HG02798 (cell line): ENCODE results near the gene PARD3B.

ENCODE experiments used
- ATAC-seq: cut with Tn5 transposase; IDR thresholded peaks from one replicate; pipeline ENCODE4 v1.9.1; 2021; ENCODE audit warnings: mild to moderate bottlenecking; ENCODE audit not compliant: unreplicated experiment, poor library complexity

The PARD3B gene

GRCh38 chr2:205078762-205079161 is 533.5 kb downstream of the PARD3B start:
- no peak for ATAC-seq

- no peak for ATAC-seq
Observed at GRCh38 chr2:205079173-205079572, 533.9 kb downstream of the PARD3B start.

GRCh38 chr2:205086662-205087061 is 541.4 kb downstream of the PARD3B start:
- ATAC-seq: no peak

- ATAC-seq: no peak
Observed at GRCh38 chr2:205087862-205088261, 542.6 kb downstream of the PARD3B start.

- no peak for ATAC-seq
Observed at GRCh38 chr2:205089958-205090357, 544.7 kb downstream of the PARD3B start.

GRCh38 chr2:205091411-205091810 is 546.1 kb downstream of the PARD3B start:
- ATAC-seq: no peak

GRCh38 chr2:205094031-205094430 is 548.8 kb downstream of the PARD3B start:
- ATAC-seq: no peak

- ATAC-seq: no peak
Observed at GRCh38 chr2:205103699-205104098, 558.4 kb downstream of the PARD3B start.

- ATAC-seq: no peak
Observed at GRCh38 chr2:205107810-205108209, 562.5 kb downstream of the PARD3B start.

- ATAC-seq: no peak
Observed at GRCh38 chr2:205115511-205115910, 570.2 kb downstream of the PARD3B start.

- ATAC-seq: no peak
Observed at GRCh38 chr2:205117125-205117524, 571.9 kb downstream of the PARD3B start.

- ATAC-seq: no peak
Observed at GRCh38 chr2:205119136-205119535, 573.9 kb downstream of the PARD3B start.

- ATAC-seq: no peak
Observed at GRCh38 chr2:205128726-205129125, 583.5 kb downstream of the PARD3B start.

- no peak for ATAC-seq
Observed at GRCh38 chr2:205129531-205129930, 584.3 kb downstream of the PARD3B start.

- no peak for ATAC-seq
Observed at GRCh38 chr2:205130111-205130829, 585.0 kb downstream of the PARD3B start.

- ATAC-seq: no peak
Observed at GRCh38 chr2:205133544-205133943, 588.3 kb downstream of the PARD3B start.

GRCh38 chr2:205138735-205139134 is 593.5 kb downstream of the PARD3B start:
- no peak for ATAC-seq

- no peak for ATAC-seq
Observed at GRCh38 chr2:205139822-205140463, 594.7 kb downstream of the PARD3B start.

- ATAC-seq: no peak
Observed at GRCh38 chr2:205141381-205141780, 596.1 kb downstream of the PARD3B start.

GRCh38 chr2:205145888-205146287 is 600.6 kb downstream of the PARD3B start:
- ATAC-seq: no peak

GRCh38 chr2:205148755-205149154 is 603.5 kb downstream of the PARD3B start:
- ATAC-seq: no peak

GRCh38 chr2:205156457-205156856 is 611.2 kb downstream of the PARD3B start:
- no peak for ATAC-seq
